Activated T-helper 1 cell treated with anti-CD3 and anti-CD28 coated beads, Interleukin-2, amount 50 U/mL, for 16 hours (primary cell): ENCODE data around the gene GSS.

ENCODE experiments used
- DNase-seq, 2 donors: peaks; one replicate each; pipeline ENCODE4 v3.0.0-alpha.2; 2020; ENCODE audit warnings: low read depth in 1 of 2, low spot score in 1 of 2

Gene GSS

DNA sequence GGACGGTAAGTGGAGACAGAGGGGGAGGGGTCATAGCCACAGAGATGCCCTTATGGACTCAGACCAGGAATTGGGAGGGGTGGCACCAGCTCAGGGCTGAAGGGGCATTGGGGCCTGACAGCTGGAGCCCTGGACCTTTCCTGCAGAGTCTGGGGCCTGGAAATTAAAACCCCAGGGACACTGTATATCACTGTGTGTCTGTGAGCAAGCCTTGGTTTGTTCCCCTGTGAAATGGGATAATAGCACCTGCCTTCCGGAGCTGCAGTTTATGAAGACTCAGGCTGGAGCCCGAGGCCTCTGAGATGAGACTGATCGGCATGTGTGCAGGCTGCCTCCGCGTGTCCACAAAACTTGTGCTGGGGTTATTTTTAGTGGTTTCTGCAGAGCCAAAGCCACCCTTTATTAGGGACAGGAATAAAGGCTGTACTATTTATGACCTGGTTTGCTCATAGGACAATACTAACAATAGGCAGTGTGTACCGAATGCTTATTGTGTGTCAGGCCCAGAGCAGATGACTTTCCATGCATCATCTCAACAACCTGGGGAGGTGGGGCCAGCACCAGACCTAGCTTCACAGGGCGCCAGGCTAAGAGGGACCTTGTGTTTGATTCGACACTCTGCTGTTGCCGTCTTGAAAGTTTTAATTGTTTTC is 22.6 kb upstream of the GSS start:
- DNase-seq: no peak

DNA sequence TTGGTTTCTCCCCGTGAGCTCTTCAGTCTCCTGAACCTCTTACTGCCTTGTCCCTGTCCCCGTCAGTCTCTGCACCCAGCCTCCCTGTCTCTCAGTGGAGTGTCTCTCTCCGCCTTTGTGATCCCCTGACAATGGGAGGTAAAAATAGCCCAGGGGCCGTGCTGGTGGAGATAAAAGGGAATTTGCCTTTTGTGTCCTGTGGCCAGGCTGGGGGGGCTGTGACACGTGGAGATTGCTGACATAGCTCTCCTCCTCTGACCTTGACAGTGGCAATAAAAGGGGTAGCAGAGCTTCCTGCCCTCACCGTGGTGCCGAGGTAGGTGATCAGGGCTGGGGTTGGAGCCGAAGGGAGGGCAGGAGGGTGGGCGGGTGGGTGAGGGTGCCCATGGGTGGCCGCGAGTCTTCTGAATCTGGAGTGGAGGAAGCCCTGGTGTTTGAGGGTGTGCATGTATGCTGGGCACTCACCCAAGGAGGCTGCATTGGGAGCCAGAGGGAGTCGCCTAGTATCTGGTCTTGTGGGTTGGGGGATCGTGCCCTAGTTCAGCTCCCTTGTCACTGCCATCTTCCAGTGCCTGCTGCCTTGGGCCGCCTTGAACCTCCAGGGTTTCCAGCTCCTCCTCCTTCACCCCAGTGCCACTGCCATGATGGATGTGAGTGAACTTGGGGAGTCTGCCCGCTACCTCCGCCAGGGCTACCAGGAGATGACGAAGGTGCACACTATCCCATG is 21.9 kb upstream of the GSS start:
- DNase-seq: no peak

DNA sequence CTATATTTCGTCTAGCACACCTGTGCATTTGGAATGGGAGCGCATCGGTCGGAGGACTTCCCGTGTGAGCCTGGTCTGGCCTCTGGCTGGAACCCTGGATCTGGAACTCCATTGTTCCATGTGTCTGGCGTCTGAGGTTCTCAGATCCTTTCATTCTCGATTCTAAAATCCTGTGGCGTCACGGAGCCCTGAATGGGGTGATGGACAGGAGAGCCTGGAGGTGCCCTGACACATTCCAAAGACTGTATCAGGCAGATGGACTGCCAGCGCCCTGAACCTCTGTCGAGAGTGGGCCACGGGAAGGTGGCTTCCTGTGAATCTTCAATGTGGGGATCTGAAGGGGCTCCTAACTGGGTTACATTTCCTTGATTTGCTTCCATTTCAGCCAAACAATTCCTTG is 20.7 kb upstream of the GSS start:
- DNase-seq: no peak

DNA sequence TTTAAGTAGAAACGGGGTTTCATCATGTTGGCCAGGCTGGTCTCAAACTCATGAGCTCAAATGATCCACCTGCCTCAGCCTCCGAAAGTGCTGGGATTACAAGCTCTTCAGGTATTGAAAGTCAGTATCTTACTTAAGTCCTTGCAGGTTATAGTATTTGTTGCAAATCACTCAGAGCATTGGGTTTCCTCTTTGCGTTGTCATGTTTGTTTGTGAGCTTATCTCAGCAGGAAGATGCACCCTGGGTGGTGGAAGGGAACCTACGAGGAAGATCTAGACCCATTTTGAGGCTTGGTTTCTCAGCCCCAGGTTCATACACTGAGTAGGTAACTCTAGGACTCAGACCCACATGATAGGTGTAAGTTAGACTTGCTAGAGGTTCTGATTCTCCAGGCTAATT is 18.6 kb upstream of the GSS start:
- DNase-seq: no peak

DNA sequence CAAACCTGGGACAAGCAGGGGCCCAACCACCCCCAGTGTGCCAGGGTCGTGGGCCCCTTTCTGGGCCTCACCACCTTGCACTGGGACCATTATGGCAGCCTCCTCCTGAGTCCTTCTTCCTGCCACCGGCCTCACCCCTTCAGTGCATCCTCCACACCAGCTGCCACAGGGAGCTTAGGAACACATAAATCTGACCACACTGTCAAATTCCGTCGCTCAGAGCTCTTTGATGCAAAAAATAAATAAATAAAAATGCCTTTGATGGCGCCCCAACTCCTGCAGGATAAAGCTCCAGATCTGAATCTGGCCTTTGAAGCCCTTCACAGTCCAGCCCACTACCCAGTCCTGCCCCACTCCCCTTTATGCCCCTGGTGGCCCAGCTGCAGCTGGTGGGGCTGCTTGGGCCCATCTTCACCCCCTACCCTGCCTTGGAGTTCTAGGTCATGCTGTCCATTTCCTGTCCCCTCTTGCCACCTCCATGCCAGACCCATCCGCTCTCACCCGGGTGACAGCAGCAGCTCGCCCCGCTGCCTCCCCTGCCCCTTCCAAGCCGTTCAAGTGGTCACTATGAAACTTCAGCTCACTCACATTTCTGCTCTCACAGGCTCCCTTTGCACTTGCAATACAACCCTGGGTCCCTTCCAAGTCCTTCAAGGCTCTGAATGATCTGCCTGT is 16.1 kb upstream of the GSS start:
- DNase-seq: no peak

DNA sequence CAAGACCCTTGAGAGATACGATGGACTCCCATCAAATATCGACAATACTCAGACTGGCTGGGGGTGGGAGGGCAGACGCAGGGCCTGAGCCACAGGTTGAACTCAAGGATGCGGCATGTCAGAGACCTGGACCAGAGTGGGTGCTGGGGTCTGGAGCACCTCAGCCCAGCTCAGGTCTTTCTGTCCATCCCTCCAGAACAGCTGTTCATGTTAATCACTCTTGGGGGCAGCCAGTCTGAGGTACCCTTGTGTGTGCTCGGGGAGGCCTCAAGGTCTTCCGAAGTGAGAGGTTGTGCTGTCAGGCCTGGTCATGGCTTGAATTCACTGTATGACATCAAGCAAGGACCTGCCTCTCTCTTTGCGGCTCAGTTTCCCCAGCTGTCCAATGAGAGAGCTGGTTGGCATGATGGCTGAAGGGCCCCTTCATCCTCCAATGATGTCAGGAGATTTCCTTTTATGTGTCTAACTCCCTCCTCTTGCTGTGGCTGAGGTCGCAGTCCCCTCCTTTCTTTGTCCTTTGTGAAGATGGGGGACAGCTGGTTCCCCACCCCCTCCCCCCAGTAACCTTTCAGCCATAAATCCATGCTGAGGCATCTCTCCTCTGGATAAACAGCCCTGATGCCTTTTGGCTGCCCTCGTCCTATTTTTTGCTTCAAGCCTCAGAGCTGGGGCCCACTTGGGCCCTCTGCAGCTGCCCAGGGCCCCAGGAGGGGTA is 15.4 kb upstream of the GSS start:
- no peak for DNase-seq

DNA sequence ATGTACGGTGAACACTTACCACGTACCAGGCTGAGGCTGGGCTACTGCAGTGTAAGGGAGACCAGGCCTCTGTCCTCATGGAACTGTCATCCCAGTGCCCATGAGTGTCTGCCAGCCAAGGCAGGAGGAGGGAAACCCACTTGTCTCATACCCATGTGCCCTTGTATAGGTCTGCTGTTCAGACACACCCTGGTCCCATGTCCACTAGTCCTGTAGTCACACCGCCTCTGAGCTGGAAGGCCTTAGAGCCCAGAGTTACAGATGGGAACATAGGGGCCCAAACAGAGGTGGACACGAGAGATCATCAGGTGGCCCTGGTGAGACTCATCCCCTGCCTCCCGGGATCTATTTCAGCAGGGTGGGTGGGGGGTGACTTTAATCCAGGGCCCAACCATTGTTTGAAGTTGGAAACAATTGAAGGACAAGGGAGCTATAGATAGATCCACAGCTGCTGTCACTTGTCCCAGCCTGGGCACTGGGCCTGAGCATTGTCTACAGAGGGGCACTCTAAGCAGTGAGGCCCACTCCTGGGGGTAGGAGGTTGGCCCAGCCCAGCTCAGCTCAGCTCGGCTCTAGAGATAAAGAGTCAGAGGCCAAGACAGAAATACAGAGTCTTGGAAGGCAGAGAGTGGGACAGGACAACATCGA is 14.7 kb upstream of the GSS start:
- DNase-seq: no peak

DNA sequence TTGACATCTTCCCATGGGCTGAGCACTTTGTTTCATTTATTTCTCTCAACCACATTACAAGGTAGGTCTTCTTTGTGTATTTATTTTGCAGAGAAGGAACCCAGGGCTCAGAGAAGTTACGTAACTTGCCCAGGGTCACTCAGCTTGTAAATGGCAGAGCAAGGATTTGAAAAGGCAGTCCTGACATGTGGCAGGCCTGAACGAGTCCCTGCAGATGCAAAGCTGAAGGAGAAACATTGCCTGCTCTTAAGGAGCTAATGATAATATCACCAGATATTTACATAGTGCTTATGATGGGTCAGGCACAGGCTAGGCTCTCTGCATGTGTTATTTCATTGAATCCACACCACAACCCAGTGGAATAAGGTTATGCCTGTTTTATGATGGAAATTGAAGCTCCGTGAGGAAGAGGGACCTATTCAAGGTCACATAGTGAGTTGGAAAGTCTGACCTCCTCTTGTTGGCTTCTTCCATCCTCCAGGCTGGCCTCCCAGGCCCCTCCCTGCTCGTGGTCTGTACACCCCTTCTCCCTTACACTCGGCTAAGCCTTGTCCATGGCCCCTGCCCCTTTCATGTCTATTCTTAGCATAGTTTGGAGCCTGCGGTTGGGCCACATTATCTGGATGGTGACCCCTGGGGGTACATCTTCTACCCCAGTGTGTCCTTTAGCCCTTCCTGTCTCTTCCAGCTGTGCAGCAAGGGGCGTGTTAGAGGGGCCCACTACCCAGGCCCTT is 12.6 kb upstream of the GSS start:
- no peak for DNase-seq

DNA sequence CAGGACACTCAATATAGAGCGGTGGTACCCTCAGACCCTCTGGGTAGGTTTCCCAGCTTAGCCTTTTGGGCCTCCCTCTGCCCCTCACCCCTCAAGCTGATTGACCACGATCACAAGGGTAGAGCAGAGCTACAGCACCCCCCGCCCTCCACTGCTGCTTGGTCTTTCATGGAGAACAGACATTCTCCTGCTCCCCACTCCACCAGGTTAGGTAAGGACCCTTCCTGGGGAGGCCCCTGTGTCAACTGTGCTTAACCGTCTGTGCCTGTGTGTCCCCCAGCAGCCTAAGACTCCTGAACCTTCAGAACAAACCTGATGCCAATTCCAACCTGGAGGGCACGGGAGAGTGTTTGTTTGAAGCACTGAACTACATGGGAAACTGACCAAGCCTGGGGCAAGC is 11.8 kb upstream of the GSS start:
- DNase-seq: no peak

DNA sequence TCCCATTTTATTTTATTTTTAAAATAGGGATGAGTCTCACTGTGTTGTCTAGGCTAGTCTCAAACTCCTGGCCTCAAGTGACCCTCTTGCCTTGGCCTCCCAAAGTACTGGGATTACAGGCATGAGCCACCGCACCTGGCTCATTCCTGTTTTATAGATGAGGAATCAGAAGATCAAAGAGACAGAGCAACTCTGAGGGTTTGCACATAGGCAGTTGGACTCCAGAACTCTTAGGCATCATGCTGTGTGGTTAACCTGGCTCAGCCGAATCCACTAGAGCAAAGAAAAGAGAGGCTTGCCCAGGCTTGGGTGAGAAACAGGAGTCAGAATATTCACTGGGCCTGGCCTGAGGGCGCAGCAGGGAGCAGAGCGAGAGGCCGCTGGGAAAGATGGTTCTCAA is 9.4 kb upstream of the GSS start:
- DNase-seq: no peak

DNA sequence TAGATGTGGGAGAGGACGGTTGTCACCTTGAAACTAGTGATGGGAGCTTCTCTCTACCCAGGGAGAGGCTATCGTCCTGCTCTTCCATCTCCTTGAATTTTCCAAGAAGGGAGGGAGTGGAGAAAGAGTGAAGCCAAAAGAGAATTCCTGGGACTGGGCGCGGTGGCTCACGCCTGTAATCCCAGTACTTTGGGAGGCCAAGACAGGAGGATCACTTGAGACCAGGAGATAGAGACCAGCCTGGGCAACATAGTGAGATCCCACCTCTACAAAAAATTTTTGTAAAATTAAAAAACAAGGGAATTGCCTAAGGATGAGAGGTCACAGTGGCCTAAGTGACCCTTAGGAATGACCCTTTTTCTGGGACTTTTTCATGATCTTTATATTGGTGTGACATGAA is 8.9 kb upstream of the GSS start:
- DNase-seq: no peak

DNA sequence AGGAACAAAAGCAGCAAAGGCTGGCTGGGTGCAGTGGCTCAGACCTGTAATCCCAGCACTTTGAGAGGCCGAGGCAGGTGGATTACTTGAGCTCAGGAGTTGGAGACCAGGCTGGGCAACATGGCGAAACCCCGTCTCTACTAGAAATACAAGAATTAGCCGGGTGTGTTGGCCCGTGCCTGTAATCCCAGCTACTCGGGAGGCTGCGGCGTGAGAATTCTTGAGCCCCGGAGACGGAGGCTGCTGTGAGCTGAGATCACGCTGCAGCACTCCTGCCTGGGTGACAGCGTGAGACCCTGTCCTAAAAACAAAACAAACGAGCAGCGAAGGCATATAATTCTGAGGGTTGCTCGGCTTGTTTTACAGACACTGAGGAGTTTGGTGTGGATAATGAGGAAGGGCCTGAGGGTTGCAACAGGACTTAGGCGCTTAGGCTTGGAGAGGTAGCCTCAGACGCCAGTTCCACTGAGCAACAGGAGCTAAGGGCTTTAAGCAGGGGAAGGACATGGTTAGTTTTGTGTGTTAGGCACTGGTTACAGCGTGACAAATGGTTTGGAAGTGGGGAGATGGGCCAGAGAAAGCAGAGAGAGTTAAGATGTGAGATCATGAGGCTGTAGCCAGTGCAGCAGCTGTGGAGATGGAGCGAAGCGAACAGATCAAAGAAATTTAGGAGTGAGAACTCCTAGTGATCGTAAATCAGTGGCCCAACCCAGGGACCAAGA is 1.3 kb upstream of the GSS start:
- DNase-seq: no peak

DNA sequence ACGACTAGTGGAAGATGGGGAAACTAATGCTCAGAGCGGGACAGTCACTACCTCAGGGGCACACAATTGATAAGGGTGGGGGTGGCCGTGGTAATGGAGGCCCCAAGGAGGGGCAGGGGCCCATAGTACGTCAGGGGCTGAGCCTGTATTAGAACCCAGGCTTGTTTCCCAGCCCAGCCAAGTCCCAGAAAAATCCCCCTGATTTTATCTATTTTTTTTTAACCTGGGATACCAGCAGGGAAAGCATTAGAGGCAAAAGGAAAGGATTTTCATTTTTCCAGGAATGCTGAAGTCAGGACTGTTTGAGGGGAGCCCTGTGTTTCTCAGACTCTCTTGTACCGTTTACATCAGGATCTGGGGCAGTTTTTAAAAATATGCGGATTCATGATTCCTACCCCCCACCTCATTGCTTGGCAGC is 444 bp upstream of the GSS start:
- DNase-seq: no peak

DNA sequence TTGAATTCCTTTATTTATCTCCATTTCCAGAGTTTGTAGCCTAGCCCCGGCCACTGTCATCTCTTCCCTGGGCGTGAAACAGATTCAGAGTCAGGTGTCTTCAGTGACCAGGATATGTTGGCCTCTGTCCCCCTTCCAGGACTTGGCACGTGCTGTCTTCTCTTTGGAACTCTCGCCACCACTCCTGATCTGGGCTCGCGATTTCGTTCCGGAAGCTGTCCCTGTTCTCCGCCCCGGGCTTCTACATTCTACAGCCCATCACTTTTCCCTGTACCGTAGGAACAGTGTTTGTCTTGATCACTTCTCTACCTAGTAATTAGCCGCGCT is 739 bp downstream of the GSS start:
- DNase-seq: no peak

DNA sequence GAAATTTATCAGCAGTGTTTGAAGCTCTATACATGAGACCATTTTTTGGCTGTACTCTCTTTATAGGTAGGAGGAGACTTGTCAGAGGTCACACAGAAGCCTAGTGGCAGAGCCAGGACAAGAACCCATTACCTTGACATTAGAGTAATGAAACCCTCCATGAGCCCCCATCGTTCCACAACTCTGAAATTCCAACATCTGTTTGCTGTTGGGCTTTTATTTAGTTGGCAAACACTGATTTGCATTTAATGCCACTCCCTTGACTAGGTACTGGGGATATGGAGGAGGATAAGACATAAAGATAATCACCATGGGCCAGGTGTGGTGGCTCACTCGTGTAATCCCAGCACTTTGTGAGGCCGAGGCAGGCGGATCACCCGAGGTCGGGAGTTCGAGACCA is 1.6 kb downstream of the GSS start:
- DNase-seq: no peak

DNA sequence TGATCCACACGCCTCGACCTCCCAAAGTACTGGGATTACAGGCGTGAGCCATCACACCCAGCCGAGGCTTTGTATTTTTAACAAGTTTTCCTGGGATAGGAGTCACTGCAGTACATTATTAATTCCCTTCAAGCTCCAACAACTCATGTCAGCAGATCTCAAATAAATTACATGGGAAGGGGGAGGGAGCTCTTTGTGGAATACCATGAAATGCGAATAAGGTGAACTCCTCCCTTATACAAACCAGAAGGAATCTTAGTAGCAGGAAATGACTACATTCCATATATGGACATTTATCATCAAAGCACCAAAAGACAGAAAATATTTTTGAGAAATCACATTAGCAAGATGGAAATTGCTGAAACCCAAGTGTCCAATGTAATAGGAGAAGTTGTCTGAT is 2.9 kb downstream of the GSS start:
- DNase-seq: no peak

DNA sequence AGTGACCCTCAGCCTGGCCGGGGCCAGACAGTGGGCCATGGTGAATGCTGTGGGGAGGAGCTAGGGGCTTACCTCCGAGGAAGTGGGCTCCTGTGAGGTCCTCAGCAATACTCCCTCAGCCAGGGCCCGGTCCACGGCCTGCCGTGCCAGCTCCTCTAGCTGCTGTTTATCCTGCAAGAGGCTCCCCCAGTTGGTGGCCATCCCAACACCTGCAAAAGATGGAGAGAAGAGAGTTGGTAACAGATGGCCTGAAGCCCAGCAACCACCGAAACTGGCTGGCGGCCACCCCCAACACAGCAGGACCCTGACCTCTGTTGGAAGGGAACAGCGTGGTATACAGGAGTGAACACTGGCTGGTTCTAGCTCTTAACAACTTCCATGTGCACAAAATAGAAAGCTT is 4.0 kb downstream of the GSS start:
- no peak for DNase-seq

DNA sequence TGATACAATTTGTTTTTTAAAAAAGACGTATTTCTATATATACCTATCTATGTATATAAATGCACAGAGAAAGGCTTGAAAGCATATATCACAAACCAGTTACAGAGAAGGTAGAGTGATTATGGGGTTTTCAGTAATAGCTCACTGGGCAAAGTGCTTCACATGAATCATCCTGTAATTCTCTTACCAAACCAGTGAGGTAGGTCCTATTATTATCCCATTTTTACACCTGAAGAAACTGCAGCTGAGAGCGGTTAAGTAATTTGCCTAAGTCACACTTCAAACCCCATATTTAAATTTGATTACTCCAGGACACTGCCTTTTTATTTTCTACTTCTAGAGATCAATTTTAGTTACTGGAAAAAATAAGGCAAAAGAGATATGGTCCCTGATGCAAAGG is 4.4 kb downstream of the GSS start:
- no peak for DNase-seq

DNA sequence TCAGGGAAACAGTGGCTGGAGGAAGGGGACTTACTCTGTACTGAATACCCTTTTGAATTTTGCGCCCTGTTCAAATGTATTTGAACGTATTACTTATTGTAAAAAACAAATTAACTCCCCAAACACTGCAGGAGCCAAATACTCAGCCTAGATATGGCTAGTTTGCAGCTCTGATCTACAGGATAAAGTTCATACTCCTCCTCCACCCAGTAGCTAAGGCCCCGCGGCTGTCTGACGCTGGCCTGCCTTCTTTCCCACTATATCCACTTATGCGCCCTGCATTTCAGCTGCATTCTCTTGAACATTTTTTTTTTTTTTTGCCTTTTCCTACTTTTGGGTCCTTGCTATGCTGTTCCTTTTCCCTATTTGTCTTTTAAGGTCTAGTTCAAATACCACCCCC is 6.5 kb downstream of the GSS start:
- DNase-seq: no peak

DNA sequence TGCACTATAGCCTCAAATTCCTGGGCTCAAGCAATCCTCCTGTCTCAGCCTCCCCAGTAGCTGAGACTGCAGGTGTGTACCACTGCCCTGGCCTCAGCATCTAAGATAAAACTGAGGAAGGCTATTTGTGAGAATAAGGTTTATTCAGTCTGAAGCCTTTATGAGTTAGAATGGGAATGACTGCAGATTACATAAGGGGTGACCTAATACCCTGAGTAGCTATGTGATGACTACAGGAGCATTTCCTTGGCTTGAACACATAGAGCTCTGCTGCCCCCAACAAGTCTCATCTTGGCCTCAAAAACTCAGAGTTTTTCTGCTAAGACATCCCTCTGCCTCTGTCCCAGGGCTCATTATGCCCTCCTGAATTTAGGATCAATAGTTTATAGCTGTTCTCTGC is 7.6 kb downstream of the GSS start:
- no peak for DNase-seq
